Subcutaneous abdominal adipose tissue (tissue), 5 donors: ENCODE results near the gene PUM1.
"Not testable (repeated sequence)": the region's sequence is repeated elsewhere in the genome, so short reads cannot be mapped to it uniquely, and the experiment has no call there.

Source experiments
- H3K27ac ChIP-seq: one replicate; pipeline ENCODE4 v1.7.0; 2013; ENCODE audit warnings: low read depth, mild to moderate bottlenecking, inconsistent platforms, low read length, moderate library complexity
- H3K27me3 ChIP-seq, 5 donors: one replicate each; pipeline ENCODE4 v1.7.0; 2013; ENCODE audit warnings: low read length in 5 of 5, inconsistent platforms in 1 of 5; ENCODE audit not compliant: control insufficient read depth in 5 of 5, insufficient read depth in 4 of 5
- H3K36me3 ChIP-seq, 5 donors: one replicate each; pipeline ENCODE4 v1.7.0; 2013; ENCODE audit warnings: low read length in 5 of 5; ENCODE audit not compliant: control insufficient read depth in 5 of 5, insufficient read depth in 5 of 5
- H3K4me1 ChIP-seq, 5 donors: one replicate each; pipeline ENCODE4 v1.7.0; 2013; ENCODE audit warnings: low read length in 5 of 5, mild to moderate bottlenecking in 3 of 5, moderate library complexity in 1 of 5; ENCODE audit not compliant: control insufficient read depth in 5 of 5, insufficient read depth in 5 of 5
- H3K4me3 ChIP-seq, 5 donors: one replicate each; pipeline ENCODE4 v1.7.0; 2013; ENCODE audit warnings: low read length in 5 of 5, low read depth in 1 of 5
- H3K9ac ChIP-seq, 5 donors: one replicate each; pipeline ENCODE4 v1.7.0; 2013; ENCODE audit warnings: low read length in 5 of 5, mild to moderate bottlenecking in 4 of 5, moderate library complexity in 3 of 5
- H3K9me3 ChIP-seq, 5 donors: one replicate each; pipeline ENCODE4 v1.7.0; 2013; ENCODE audit warnings: low read length in 5 of 5; ENCODE audit not compliant: control insufficient read depth in 5 of 5
- donor health status: healthy.
- donor health status: healthy.
- donor health status: healthy.
- donor health status: healthy.
- donor health status: healthy.

Gene PUM1

DNA sequence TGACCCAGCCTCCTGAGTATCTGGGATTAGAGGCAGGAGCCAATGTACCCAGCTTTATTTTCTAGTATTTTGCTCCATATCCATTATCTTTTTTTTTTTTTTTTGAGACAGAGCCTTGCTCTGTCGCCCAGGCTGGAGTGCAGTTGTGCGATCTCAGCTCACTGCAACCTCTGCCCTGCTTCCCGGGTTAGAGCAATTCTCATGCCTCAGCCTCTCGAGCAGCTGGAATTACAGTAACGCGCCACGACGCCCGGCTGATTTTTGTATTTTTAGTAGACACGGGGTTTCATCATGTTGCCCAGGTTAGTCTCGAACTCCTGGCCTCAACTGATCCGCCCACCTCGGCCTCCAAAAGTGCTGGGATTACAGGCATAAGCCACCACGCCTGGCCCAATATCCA lies 12.9 kb downstream of the PUM1 start:
- H3K27ac ChIP-seq, result peak overlapping the region; percentile 94
- H3K27me3 ChIP-seq, H3K9me3 ChIP-seq, H3K9ac ChIP-seq: not testable (repeated sequence)
- peak overlapping the region in 1 of 5 donors; percentile 5 for H3K4me3 ChIP-seq
- peaks cover 0 to 56% (median 44%) of the 10 kb centered on the region in 5 donors for H3K4me1 ChIP-seq
- H3K36me3 ChIP-seq, result peaks cover 0 to 14% (median 12%) of the 10 kb centered on the region in 5 donors

DNA sequence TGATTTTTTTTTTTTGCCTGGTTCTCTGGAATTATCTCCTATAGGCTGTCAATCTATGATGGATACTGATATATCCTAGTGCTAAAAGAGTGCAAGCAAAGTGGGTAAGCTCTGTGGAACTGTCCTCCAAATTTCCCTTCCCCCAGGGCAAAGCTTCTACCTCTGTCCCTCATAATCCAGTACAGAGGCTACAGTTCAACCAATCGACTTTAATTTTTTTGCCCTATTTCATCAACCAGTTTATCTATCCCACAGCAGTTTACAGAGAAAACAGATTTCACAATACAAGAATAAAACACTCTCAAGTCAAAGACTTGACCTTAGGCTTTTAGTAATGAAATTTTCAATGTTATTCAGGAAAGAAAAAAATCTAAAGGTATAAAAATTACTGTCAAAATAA lies 13.9 kb downstream of the PUM1 start:
- H3K9me3 ChIP-seq, result no peaks in the 10 kb centered on the region
- no peak overlapping the region for H3K4me3 ChIP-seq
- peak overlapping the region; percentile 94 for H3K27ac ChIP-seq
- H3K4me1 ChIP-seq, result peaks cover 0 to 59% (median 49%) of the 10 kb centered on the region in 5 donors
- H3K27me3 ChIP-seq, result no peaks in the 10 kb centered on the region
- no peak overlapping the region for H3K9ac ChIP-seq
- peaks cover 0 to 13% (median 7%) of the 10 kb centered on the region in 5 donors for H3K36me3 ChIP-seq

GRCh38 chr1:31047507-31047906 lies 18.0 kb downstream of the PUM1 start:
- not testable (repeated sequence) for H3K9ac ChIP-seq, H3K36me3 ChIP-seq, H3K27me3 ChIP-seq, H3K4me3 ChIP-seq, H3K9me3 ChIP-seq, H3K27ac ChIP-seq
- peaks cover 0 to 24% (median 19%) of the 10 kb centered on the region in 5 donors for H3K4me1 ChIP-seq

- no peaks in the 10 kb centered on the region for H3K9me3 ChIP-seq
- H3K4me3 ChIP-seq, result no peak overlapping the region
- no peak overlapping the region for H3K9ac ChIP-seq
- peaks cover 0 to 6% (median 4%) of the 10 kb centered on the region in 5 donors for H3K36me3 ChIP-seq
- no peak overlapping the region for H3K27ac ChIP-seq
- peaks cover 0 to 13% (median 10%) of the 10 kb centered on the region in 5 donors for H3K4me1 ChIP-seq
- no peaks in the 10 kb centered on the region for H3K27me3 ChIP-seq
Observed at GRCh38 chr1:31043631-31044030, 21.9 kb downstream of the PUM1 start.

- Histone ChIP-seq H3K36me3 (peaks cover 0 to 6% (median 4%) of the 10 kb centered on the region in 5 donors), H3K9me3 (no peaks in the 10 kb centered on the region), H3K4me1 (peaks cover 0 to 17% (median 11%) of the 10 kb centered on the region in 5 donors), H3K9ac (no peak overlapping the region), H3K4me3 (no peak overlapping the region), H3K27ac (no peak overlapping the region), H3K27me3 (no peaks in the 10 kb centered on the region)
Observed at GRCh38 chr1:31042656-31043055, 22.9 kb downstream of the PUM1 start.

DNA sequence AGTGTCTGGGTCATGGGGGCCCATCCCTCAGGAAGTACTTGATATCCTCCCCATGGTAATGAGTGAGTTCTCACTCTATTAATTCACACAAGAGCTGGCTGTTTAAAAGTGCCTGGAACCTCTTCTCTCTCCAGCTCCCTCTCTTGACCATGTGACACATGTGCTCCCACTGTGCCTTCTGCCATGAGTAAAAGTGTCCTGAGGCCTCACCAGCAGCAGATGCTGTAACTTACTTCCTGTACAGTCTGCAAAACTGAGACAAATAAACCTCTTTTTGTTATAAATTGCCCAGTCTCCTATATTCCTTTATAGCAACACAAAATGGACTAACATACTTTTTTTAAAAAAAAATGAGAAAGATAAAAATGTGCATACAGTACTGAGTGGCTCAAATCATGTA lies 24.0 kb downstream of the PUM1 start:
- H3K27me3 ChIP-seq, result no peaks in the 10 kb centered on the region
- no peak overlapping the region for H3K4me3 ChIP-seq
- H3K4me1 ChIP-seq, result peaks cover 0 to 10% (median 6%) of the 10 kb centered on the region in 5 donors
- peaks cover 0 to 7% (median 4%) of the 10 kb centered on the region in 5 donors for H3K36me3 ChIP-seq
- H3K27ac ChIP-seq, result no peak overlapping the region
- no peaks in the 10 kb centered on the region for H3K9me3 ChIP-seq
- H3K9ac ChIP-seq, result no peak overlapping the region

DNA sequence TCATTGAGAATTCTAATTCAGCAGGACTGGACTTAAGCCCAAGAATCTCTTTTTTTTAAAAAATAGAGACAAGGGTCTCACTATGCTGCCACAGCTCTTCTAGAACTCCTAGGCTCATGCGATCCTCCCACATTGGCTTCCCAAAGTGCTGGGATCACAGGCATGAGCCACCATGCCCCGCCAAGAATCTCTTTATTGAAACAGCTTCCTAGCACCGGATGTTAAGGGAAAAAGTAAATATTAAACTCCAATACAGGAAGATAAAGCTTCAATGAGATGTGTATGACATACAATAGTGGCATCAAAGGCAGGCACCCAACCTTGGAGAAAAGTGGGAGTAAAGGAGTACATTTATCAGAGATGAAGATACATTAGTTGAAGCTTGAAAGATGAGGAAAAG lies 25.5 kb downstream of the PUM1 start:
- Histone ChIP-seq H3K4me1 (peaks cover 0 to 11% (median 8%) of the 10 kb centered on the region in 5 donors), H3K9ac (no peak overlapping the region), H3K36me3 (peaks cover 0 to 11% (median 4%) of the 10 kb centered on the region in 5 donors)

DNA sequence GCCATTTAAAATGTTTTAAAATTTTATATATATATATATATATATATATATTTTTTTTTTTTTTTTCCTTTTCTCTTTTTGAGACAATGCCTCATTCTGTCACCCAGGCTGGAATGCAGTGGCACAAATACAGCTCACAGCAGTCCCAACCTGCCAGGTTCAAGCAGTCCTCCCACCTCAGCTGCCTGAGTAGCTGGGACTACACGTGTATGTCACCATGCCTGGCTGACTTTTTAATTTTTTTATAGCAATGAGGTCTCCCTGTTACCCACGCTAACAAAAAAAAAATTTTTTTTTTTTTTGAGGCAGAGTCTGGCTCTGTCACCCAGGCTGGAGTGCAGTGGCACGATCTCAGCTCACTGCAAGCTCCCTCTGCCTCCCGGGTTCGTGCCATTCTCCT lies 26.6 kb downstream of the PUM1 start:
- H3K27ac ChIP-seq, H3K27me3 ChIP-seq, H3K9ac ChIP-seq, H3K4me3 ChIP-seq, H3K9me3 ChIP-seq: not testable (repeated sequence)
- H3K36me3 ChIP-seq, result peaks cover 0 to 11% (median 4%) of the 10 kb centered on the region in 5 donors
- peaks cover 0 to 18% (median 8%) of the 10 kb centered on the region in 5 donors for H3K4me1 ChIP-seq

More for the DNA sequence above, 25.5 kb downstream of the PUM1 start:
- Histone ChIP-seq H3K27ac (no peak overlapping the region), H3K9me3 (no peaks in the 10 kb centered on the region), H3K27me3 (no peaks in the 10 kb centered on the region), H3K4me3 (no peak overlapping the region)

GRCh38 chr1:31038360-31038759 lies 27.2 kb downstream of the PUM1 start:
- H3K36me3 ChIP-seq, result peaks cover 0 to 11% (median 2%) of the 10 kb centered on the region in 5 donors
- no peak overlapping the region for H3K4me3 ChIP-seq
- no peak overlapping the region for H3K27ac ChIP-seq
- H3K4me1 ChIP-seq, result peaks cover 0 to 23% (median 8%) of the 10 kb centered on the region in 5 donors
- no peak overlapping the region for H3K9ac ChIP-seq
- no peaks in the 10 kb centered on the region for H3K27me3 ChIP-seq
- no peaks in the 10 kb centered on the region for H3K9me3 ChIP-seq

DNA sequence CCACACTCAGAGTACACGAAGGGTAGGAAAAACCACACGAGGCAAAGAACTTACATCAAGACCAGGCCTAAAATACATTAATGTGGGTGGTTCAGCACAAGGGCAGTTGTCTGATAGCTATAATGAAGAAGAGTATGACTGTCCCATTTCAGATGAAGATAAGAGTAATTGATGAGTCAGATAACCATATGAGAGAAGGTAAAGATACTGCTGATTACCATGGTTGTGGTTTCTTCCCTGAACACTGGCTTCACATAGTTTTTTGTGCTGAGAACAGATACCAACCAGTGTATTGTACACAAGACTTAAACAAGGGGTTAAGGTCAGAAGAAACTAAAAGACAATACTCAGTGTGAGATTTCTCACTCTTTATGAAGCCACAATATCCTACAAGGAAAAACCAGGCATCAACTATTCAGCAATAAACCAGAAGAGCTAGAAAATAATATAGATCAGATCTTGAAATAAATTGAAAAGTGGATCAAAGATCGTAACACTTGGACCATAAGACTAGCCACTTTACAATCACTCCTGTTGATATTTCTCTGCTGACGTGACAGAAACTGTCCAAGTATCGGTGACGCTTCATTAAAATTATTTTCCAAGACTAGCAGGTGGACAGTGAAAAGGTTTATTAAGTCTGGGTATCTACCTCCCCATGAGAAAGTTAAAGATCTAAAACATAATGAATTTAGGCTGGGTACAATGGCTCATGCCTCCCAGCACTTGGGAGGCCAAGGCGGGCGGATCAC lies 28.6 kb downstream of the PUM1 start:
- H3K27ac ChIP-seq, result no peak overlapping the region
- no peaks in the 10 kb centered on the region for H3K27me3 ChIP-seq
- H3K9me3 ChIP-seq, result no peaks in the 10 kb centered on the region
- peaks cover 0 to 20% (median 8%) of the 10 kb centered on the region in 5 donors for H3K4me1 ChIP-seq
- H3K4me3 ChIP-seq, result no peak overlapping the region
- peaks cover 0 to 5% (median 0%) of the 10 kb centered on the region in 5 donors for H3K36me3 ChIP-seq
- no peak overlapping the region for H3K9ac ChIP-seq
